Trophoblast cell (in vitro differentiated cells and primary cell): ENCODE data around the gene SMOC2.

Source experiments
- DNase-seq, 2 donors: peaks; one replicate each; pipeline ENCODE4 v3.0.0-alpha.2; 2016
- H2AFZ ChIP-seq: 2 replicates; pipeline ENCODE4 v1.6.1; 2013; ENCODE audit warnings: low read length, moderate library complexity, mild to moderate bottlenecking; ENCODE audit not compliant: insufficient read depth, poor library complexity
- H2AK5ac ChIP-seq: 2 replicates; pipeline ENCODE4 v1.6.1; 2013; ENCODE audit warnings: mild to moderate bottlenecking, low read length
- H2BK120ac ChIP-seq: 2 replicates; pipeline ENCODE4 v1.6.1; 2013; ENCODE audit warnings: low read length, mild to moderate bottlenecking, moderate library complexity; ENCODE audit not compliant: insufficient read depth, poor library complexity
- H2BK12ac ChIP-seq: 2 replicates; pipeline ENCODE4 v1.6.1; 2013; ENCODE audit warnings: mild to moderate bottlenecking, low read length, moderate library complexity
- H2BK5ac ChIP-seq: 2 replicates; pipeline ENCODE4 v1.6.1; 2013; ENCODE audit warnings: low read length, low read depth, moderate library complexity, mild to moderate bottlenecking; ENCODE audit not compliant: poor library complexity
- H3K14ac ChIP-seq: 2 replicates; pipeline ENCODE4 v1.6.1; 2013; ENCODE audit warnings: mild to moderate bottlenecking, low read length
- H3K18ac ChIP-seq: 2 replicates; pipeline ENCODE4 v1.6.1; 2013; ENCODE audit warnings: mild to moderate bottlenecking, low read length
- H3K23ac ChIP-seq: 2 replicates; pipeline ENCODE4 v1.6.1; 2013; ENCODE audit warnings: low read length
- H3K27ac ChIP-seq: 2 replicates; pipeline ENCODE4 v1.5.1; 2013; ENCODE audit warnings: low read depth, mild to moderate bottlenecking, inconsistent platforms, low read length, moderate library complexity
- H3K27me3 ChIP-seq: 2 replicates; pipeline ENCODE4 v1.6.1; 2013; ENCODE audit warnings: inconsistent platforms, mild to moderate bottlenecking, low read length, moderate library complexity; ENCODE audit not compliant: insufficient read depth
- H3K36me3 ChIP-seq, 2 experiments: 1 replicate in 1 of 2; 2 replicates in 1 of 2; pipeline ENCODE4 v1.6.1; 2013; ENCODE audit warnings: low read length in 2 of 2, mild to moderate bottlenecking in 2 of 2, moderate library complexity in 1 of 2; ENCODE audit not compliant: insufficient read depth in 2 of 2, control insufficient read depth in 1 of 2
- H3K4ac ChIP-seq: 2 replicates; pipeline ENCODE4 v1.6.1; 2013; ENCODE audit warnings: low read depth, mild to moderate bottlenecking, low read length, moderate library complexity
- H3K4me1 ChIP-seq, 2 experiments: 1 replicate in 1 of 2; 2 replicates in 1 of 2; pipeline ENCODE4 v1.6.1; 2013; ENCODE audit warnings: low read length in 2 of 2, mild to moderate bottlenecking in 2 of 2, moderate library complexity in 1 of 2; ENCODE audit not compliant: insufficient read depth in 2 of 2, control insufficient read depth in 1 of 2
- H3K4me2 ChIP-seq: 2 replicates; pipeline ENCODE4 v1.6.1; 2013; ENCODE audit warnings: inconsistent platforms, mild to moderate bottlenecking, low read length, moderate library complexity
- H3K4me3 ChIP-seq: 2 replicates; pipeline ENCODE4 v1.5.1; 2013; ENCODE audit warnings: mild to moderate bottlenecking, low read depth, low read length, inconsistent platforms
- H3K79me1 ChIP-seq: one replicate; pipeline ENCODE4 v1.6.1; 2013; ENCODE audit warnings: low read length
- H3K79me2 ChIP-seq: 2 replicates; pipeline ENCODE4 v1.6.1; 2013; ENCODE audit warnings: low read length, mild to moderate bottlenecking; ENCODE audit not compliant: control insufficient read depth, insufficient read depth, poor library complexity
- H3K9ac ChIP-seq: 2 replicates; pipeline ENCODE4 v1.6.1; 2013; ENCODE audit warnings: mild to moderate bottlenecking, low read length
- H3K9me3 ChIP-seq: 2 replicates; pipeline ENCODE4 v1.6.1; 2013; ENCODE audit warnings: low read depth, mild to moderate bottlenecking, control low read depth, inconsistent platforms, low read length; ENCODE audit not compliant: insufficient read depth
- H4K12ac ChIP-seq: 2 replicates; pipeline ENCODE4 v1.6.1; 2013; ENCODE audit warnings: low read depth, mild to moderate bottlenecking, low read length, moderate library complexity
- H4K8ac ChIP-seq: 2 replicates; pipeline ENCODE4 v1.6.1; 2013; ENCODE audit warnings: low read depth, mild to moderate bottlenecking, low read length, moderate library complexity
- H4K91ac ChIP-seq: one replicate; pipeline ENCODE4 v1.6.1; 2013; ENCODE audit warnings: low read depth, mild to moderate bottlenecking, low read length, moderate library complexity
- WGBS: extraction: QIAGEN DNeasy Blood & Tissue Kit; methylation state at CpG from one replicate; pipeline ENCODE4 v1.1.7; 2013; ENCODE audit warnings: missing lambda C conversion rate; ENCODE audit not compliant: insufficient read length, insufficient coverage; ENCODE audit errors: extremely low coverage; 5-methylcytosine and 5-hydroxymethylcytosine counted together

SMOC2 gene

DNA sequence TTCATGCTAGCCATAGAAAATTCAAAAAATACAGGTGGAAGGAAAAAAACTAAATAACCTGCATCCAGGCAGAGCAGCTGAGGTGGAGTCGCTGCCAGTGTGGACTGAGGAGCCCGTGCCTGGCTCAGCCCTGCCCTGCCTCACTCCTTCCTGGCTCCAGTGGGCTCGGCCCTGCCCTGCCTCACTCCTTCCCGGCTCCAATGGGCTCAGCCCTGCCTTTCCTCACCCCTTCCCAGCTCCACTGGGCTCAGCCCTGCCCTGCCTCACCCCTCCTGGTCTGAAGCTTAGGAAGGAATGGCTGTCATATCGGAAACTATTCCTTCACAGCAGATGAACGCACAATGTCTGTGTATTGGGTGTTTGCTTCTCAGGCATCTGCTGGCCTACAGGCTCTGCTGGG is 142.1 kb downstream of the SMOC2 start:
- Histone ChIP-seq H3K79me2 (no peaks in the 10 kb centered on the region), H3K4me2 (no peak overlapping the region), H4K12ac (no peak overlapping the region), H3K79me1 (no peaks in the 10 kb centered on the region), H2AK5ac (no peak overlapping the region), H2BK5ac (no peak overlapping the region), H3K4me3 (no peak overlapping the region), H2BK120ac (no peak overlapping the region), H4K8ac (no peak overlapping the region), H3K27me3 (no peaks in the 10 kb centered on the region), H4K91ac (no peak overlapping the region), H3K4me1 (no peaks in the 10 kb centered on the region), H3K27ac (no peak overlapping the region), H3K14ac (no peak overlapping the region), H3K36me3 (no peaks in the 10 kb centered on the region), H2BK12ac (no peak overlapping the region), H3K23ac (no peak overlapping the region), H2AFZ (no peak overlapping the region), H3K4ac (no peak overlapping the region), H3K18ac (no peak overlapping the region), H3K9me3 (no peaks in the 10 kb centered on the region), H3K9ac (no peak overlapping the region)
- no CpG with 5 or more reads among the region's 6 CpGs for WGBS
- DNase-seq, result no peak

DNA sequence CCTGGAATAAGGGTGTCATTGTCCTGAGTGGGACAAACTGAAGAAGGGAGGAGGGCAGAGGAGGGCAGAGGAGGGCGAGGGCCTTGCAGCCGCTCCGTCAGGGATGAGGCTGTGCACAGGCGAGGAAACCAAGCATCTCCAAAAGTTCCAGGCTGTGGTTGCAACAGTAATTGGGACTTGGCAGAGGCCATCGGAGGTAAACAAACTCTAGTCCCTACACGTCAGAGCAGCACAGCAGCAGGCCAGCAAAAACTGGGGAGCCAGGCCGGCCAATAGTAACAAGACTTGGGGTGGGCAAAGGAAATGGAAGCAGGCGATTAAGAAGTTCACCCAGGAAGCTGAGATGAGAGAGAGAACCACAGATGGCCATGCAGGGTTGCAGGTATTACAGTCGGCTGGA is 142.8 kb downstream of the SMOC2 start:
- Histone ChIP-seq H3K14ac (no peak overlapping the region), H3K36me3 (no peaks in the 10 kb centered on the region), H2AK5ac (no peak overlapping the region), H4K8ac (no peak overlapping the region), H3K23ac (no peak overlapping the region), H3K18ac (no peak overlapping the region), H3K9ac (no peak overlapping the region), H3K27ac (no peak overlapping the region), H2BK12ac (no peak overlapping the region), H4K91ac (no peak overlapping the region), H3K4me3 (no peak overlapping the region), H2BK5ac (no peak overlapping the region), H3K79me1 (no peaks in the 10 kb centered on the region), H3K4ac (no peak overlapping the region), H3K9me3 (no peaks in the 10 kb centered on the region), H2AFZ (peak overlapping the region; percentile 9), H4K12ac (no peak overlapping the region), H3K4me1 (no peaks in the 10 kb centered on the region), H3K4me2 (no peak overlapping the region), H3K79me2 (no peaks in the 10 kb centered on the region), H3K27me3 (no peaks in the 10 kb centered on the region), H2BK120ac (no peak overlapping the region)
- DNase-seq, result no peak
- no CpG with 5 or more reads among the region's 9 CpGs for WGBS

DNA sequence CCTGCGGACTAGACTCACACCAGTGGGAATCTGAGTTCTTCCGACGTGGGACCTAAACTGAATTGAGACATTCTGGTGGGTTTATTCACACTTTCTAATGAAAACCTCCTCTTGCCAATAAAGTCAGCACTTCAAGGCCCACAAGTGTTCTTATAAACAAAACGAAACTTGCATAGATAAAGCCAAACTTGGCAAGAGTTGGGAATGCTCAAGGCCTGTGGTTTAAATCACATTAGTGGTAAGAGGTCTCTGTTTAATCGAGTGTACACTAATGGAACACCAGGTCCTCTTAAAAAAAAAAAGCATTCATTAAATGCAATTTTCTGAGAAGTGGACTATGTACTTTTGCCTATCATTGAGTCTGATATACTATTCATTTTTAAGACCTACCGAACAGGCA is 143.3 kb downstream of the SMOC2 start:
- Histone ChIP-seq H3K4me2 (no peak overlapping the region), H3K23ac (no peak overlapping the region), H2AFZ (no peak overlapping the region), H4K8ac (no peak overlapping the region), H3K9me3 (no peaks in the 10 kb centered on the region), H3K4ac (no peak overlapping the region), H3K4me3 (no peak overlapping the region), H3K4me1 (no peaks in the 10 kb centered on the region), H3K36me3 (no peaks in the 10 kb centered on the region), H2BK5ac (no peak overlapping the region), H3K9ac (no peak overlapping the region), H3K79me1 (no peaks in the 10 kb centered on the region), H2BK12ac (no peak overlapping the region), H3K14ac (no peak overlapping the region), H4K91ac (no peak overlapping the region), H3K18ac (no peak overlapping the region), H3K27me3 (no peaks in the 10 kb centered on the region), H4K12ac (no peak overlapping the region), H3K27ac (no peak overlapping the region), H3K79me2 (no peaks in the 10 kb centered on the region), H2AK5ac (no peak overlapping the region), H2BK120ac (no peak overlapping the region)
- DNase-seq, result no peak
- WGBS, result no CpG with 5 or more reads among the region's 6 CpGs

DNA sequence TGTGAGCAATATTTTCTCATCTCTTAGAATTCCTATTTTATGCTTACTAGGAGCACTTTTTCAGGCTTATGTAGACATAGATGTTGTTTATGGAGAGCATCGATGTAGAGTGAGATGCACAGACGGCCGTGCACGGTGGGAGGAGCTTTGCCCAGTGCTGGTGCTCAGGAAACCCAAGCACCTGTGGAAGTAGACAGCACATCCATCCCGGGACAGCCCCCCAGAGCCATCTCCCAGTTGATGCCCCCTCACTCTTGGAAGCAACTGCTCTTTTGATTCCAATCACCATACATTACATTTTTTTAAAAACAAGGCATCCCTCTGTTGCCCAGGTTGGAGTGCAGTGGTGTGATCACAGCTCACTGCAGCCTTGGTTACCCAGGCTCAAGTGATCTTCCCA is 143.7 kb downstream of the SMOC2 start:
- no peak overlapping the region for H2BK5ac ChIP-seq
- H3K79me1 ChIP-seq, result no peaks in the 10 kb centered on the region
- no peaks in the 10 kb centered on the region for H3K36me3 ChIP-seq
- no peak overlapping the region for H3K27ac ChIP-seq
- H3K4me1 ChIP-seq, result no peaks in the 10 kb centered on the region
- no peak overlapping the region for H2AK5ac ChIP-seq
- H3K4ac ChIP-seq, result no peak overlapping the region
- no peak overlapping the region for H2AFZ ChIP-seq
- no peaks in the 10 kb centered on the region for H3K9me3 ChIP-seq
- no peak overlapping the region for H2BK12ac ChIP-seq
- no CpG with 5 or more reads among the region's 5 CpGs for WGBS
- H3K27me3 ChIP-seq, result no peaks in the 10 kb centered on the region
- DNase-seq, result no peak
- H3K9ac ChIP-seq, result no peak overlapping the region
- H3K14ac ChIP-seq, result no peak overlapping the region
- H3K4me3 ChIP-seq, result no peak overlapping the region
- H3K79me2 ChIP-seq, result no peaks in the 10 kb centered on the region
- no peak overlapping the region for H2BK120ac ChIP-seq
- no peak overlapping the region for H4K12ac ChIP-seq
- H3K4me2 ChIP-seq, result no peak overlapping the region
- H4K91ac ChIP-seq, result no peak overlapping the region
- H3K23ac ChIP-seq, result no peak overlapping the region
- no peak overlapping the region for H4K8ac ChIP-seq
- H3K18ac ChIP-seq, result no peak overlapping the region
